Peyer's patch (tissue), 4 donors: Measurements from ENCODE around the gene TRERF1. TPM values are rescaled to one million over a fixed set of nuclear protein-coding genes. Genes with fewer than 3 reads are reported as not detected.

Experiments
- DNase-seq, 3 donors: peaks; one replicate each; pipeline ENCODE4 v3.0.0-alpha.2; 2017 to 2019
- H3K27ac ChIP-seq, 4 donors: fragments of 200-600 bp; sonication (generic); one replicate each; pipeline ENCODE4 v1.5.1; 2016 to 2019
- H3K27me3 ChIP-seq, 2 donors: fragments of 200-600 bp; sonication (generic); one replicate each; pipeline ENCODE4 v1.5.1; 2019
- H3K36me3 ChIP-seq, 3 donors: fragments of 200-600 bp; sonication (generic); one replicate each; pipeline ENCODE4 v1.5.1; 2016 to 2019
- H3K4me1 ChIP-seq, 4 donors: fragments of 200-600 bp; sonication (generic); one replicate each; pipeline ENCODE4 v1.5.1; 2016 to 2019
- H3K4me3 ChIP-seq, 4 donors: fragments of 200-600 bp; sonication (generic); 1 replicate in 3 of 4; 2 replicates in 1 of 4; pipeline ENCODE4 v1.5.1; 2016 to 2019; ENCODE audit warnings: mild to moderate bottlenecking in 1 of 4
- H3K9me3 ChIP-seq, 4 donors: fragments of 200-600 bp; sonication (generic); one replicate each; pipeline ENCODE4 v1.5.1; 2016 to 2019; ENCODE audit warnings: mild to moderate bottlenecking in 1 of 4
- POLR2A ChIP-seq, 2 donors: fragments of 450-650 bp; IDR thresholded peaks; one replicate each; pipeline ENCODE4 v1.5.1; 2017; ENCODE audit warnings: antibody characterized with exemption in 2 of 2, mild to moderate bottlenecking in 2 of 2, moderate library complexity in 2 of 2
- total RNA-seq, 4 donors: library from RNA; depleted of rRNA; stranded (reverse); fragments of >200 nt; gene quantifications; one replicate each; pipeline ENCODE4 v1.1.0, GENCODE V29; 2016
- TF ChIP-seq, protein P1 (sequence below), 6 experiments: fragments of 450-650 bp in 4 of 6; fragments of 200-600 bp in 2 of 6; sonication (generic) in 1 of 6; IDR thresholded peaks; one replicate each; pipeline ENCODE4 v1.5.1; 2017 to 2019; ENCODE audit warnings: antibody characterized with exemption in 6 of 6, mild to moderate bottlenecking in 3 of 6, moderate library complexity in 1 of 6

Gene TRERF1
- total RNA-seq, 4 donors from 2014 or later = 4.6 to 28.1 (median 8.5) TPM

GRCh38 chr6:42232035-42232434 lies 219.7 kb downstream of the TRERF1 start:
- TF ChIP-seq, protein P1, sequence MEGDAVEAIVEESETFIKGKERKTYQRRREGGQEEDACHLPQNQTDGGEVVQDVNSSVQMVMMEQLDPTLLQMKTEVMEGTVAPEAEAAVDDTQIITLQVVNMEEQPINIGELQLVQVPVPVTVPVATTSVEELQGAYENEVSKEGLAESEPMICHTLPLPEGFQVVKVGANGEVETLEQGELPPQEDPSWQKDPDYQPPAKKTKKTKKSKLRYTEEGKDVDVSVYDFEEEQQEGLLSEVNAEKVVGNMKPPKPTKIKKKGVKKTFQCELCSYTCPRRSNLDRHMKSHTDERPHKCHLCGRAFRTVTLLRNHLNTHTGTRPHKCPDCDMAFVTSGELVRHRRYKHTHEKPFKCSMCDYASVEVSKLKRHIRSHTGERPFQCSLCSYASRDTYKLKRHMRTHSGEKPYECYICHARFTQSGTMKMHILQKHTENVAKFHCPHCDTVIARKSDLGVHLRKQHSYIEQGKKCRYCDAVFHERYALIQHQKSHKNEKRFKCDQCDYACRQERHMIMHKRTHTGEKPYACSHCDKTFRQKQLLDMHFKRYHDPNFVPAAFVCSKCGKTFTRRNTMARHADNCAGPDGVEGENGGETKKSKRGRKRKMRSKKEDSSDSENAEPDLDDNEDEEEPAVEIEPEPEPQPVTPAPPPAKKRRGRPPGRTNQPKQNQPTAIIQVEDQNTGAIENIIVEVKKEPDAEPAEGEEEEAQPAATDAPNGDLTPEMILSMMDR (IDR thresholded peaks at IDR 0.05) = no peak
- no peak for TF ChIP-seq POLR2A (IDR thresholded peaks at IDR 0.05)

DNA sequence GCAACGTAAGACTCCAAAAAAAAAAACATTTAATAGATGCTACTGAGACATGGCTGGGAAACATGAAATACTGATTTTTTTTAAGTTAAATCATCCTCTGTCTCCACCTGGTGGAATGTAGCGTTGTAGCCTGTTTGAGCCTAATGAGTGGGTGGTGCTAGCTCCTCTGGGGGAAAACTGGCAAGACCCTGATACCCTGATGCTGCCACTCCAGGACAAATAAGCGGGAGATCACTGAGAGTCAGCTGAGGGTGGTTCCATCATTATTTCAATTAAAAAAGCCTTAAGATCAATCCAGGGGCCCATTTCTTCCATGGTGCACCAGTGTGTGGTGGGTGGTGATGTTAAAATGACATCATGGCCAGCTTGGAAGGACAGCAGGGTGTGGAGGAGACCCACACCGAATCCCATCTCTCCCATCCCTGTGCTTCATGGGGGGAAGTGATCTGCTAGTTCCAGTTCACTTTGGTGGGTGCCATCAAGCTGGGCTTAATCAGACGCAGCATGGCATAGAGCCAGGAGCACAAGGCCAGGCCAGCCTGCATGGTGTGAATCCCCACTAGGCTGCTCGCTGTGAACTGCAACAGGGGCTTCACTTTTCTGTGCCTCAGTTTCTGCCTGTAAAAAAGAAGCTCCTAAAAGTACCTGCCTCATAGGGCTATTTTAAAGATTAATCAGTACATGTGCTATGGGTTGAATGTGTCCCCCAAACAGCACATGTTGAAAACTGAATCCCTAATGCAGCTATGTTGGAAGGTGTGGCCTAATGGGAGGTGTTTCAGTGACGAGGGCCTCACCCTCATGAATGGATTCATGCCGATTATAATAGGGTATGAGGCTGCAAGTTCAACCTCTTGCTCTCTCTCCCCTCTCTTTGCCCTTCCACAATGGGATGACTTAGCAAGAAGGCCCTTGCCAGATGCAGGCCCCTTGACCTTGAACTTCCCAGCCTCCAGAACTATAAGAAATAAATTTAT lies 221.1 kb downstream of the TRERF1 start:
- no peak overlapping the region for H3K4me3 ChIP-seq
- H3K4me1 ChIP-seq = peaks cover 0 to 15% (median 3%) of the 10 kb centered on the region in 4 donors
- H3K9me3 ChIP-seq = no peaks in the 10 kb centered on the region
- no peaks in the 10 kb centered on the region for H3K27me3 ChIP-seq
- DNase-seq = no peak
- H3K36me3 ChIP-seq = peaks cover 0 to 13% (median 0%) of the 10 kb centered on the region in 3 donors
- no peak overlapping the region for H3K27ac ChIP-seq
- TF ChIP-seq POLR2A (IDR thresholded peaks at IDR 0.05) = no peak
- TF ChIP-seq, protein P1 (IDR thresholded peaks at IDR 0.05) = peak in 3 of 6 experiments; percentile 23 to 39 (median 37)

More at GRCh38 chr6:42232035-42232434, 219.7 kb downstream of the TRERF1 start:
- DNase-seq = no peak
- Histone ChIP-seq H3K27ac (no peak overlapping the region), H3K9me3 (no peaks in the 10 kb centered on the region), H3K27me3 (no peaks in the 10 kb centered on the region), H3K36me3 (peaks cover 0 to 22% (median 0%) of the 10 kb centered on the region in 3 donors), H3K4me1 (peaks cover 0 to 4% (median under 1%) of the 10 kb centered on the region in 4 donors), H3K4me3 (no peak overlapping the region)

DNA sequence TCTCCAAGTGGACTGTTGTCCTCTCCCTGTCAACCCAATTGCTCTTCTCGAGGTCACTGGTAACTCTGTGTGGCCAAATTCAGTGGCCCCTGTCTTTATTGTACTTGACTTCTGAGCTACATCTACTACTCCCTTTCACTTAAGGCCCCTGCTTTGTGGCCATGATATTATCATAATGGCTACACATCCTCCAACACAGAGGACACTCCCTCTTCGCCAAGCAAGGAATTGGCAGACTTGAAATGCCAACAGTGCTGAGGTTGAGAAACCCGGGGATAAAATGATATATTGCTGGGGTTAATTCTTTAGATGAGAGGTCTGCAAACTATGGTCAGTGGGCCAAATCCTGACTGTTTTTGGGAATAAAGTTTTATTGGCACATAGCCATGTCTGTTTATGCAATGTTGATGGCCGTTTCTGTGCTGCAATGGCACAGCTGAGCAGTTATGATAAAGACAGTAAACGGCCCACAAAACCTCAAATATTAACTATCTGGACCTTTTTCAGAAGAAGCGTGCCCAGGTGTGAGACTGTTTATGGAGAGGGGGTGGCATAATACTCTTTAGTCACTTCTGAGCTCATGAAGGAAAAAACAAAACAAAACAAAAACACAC lies 222.1 kb downstream of the TRERF1 start:
- peaks cover 0 to 11% (median 0%) of the 10 kb centered on the region in 3 donors for H3K36me3 ChIP-seq
- H3K27ac ChIP-seq = no peak overlapping the region
- no peaks in the 10 kb centered on the region for H3K9me3 ChIP-seq
- no peaks in the 10 kb centered on the region for H3K27me3 ChIP-seq
- TF ChIP-seq POLR2A (IDR thresholded peaks at IDR 0.05) = no peak
- TF ChIP-seq, protein P1 (IDR thresholded peaks at IDR 0.05) = no peak
- no peak overlapping the region for H3K4me3 ChIP-seq
- H3K4me1 ChIP-seq = peaks cover 0 to 22% (median 3%) of the 10 kb centered on the region in 4 donors
- DNase-seq = no peak

DNA sequence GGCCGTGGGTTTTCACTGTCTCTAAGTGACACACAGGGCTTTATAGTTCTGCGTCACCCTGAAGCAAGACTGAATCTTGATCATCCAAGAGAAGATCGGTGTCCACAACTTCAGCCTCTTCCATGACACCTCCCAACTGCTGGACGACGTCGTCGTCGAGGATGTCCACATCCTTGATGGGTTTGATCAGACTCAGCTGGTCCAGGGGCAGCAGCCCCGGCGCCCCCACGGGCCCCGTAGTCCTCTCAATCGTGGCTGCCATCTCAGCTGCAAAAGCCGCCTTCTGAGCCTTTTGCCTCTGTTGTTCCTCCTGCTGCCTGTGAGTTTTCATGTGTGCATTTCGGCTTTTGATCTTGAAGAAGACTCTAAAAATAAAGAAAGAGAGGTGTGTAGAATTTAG lies 223.4 kb downstream of the TRERF1 start:
- no peak for DNase-seq
- Histone ChIP-seq H3K4me3 (no peak overlapping the region), H3K36me3 (peaks cover 0 to 11% (median 0%) of the 10 kb centered on the region in 3 donors), H3K4me1 (peaks cover 0 to 22% (median 3%) of the 10 kb centered on the region in 4 donors), H3K27me3 (no peaks in the 10 kb centered on the region), H3K27ac (no peak overlapping the region), H3K9me3 (no peaks in the 10 kb centered on the region)
- TF ChIP-seq, protein P1 (IDR thresholded peaks at IDR 0.05) = no peak
- no peak for TF ChIP-seq POLR2A (IDR thresholded peaks at IDR 0.05)

- Histone ChIP-seq H3K4me1 (peaks cover 0 to 22% (median 3%) of the 10 kb centered on the region in 4 donors), H3K4me3 (peak overlapping the region in 2 of 4 donors; percentile 6 to 10), H3K9me3 (no peaks in the 10 kb centered on the region), H3K27me3 (no peaks in the 10 kb centered on the region), H3K27ac (peak overlapping the region in 3 of 4 donors; percentile 54 to 82 (median 74)), H3K36me3 (peaks cover 0 to 6% (median 0%) of the 10 kb centered on the region in 3 donors)
- TF ChIP-seq, protein P1 (IDR thresholded peaks at IDR 0.05) = no peak
- TF ChIP-seq POLR2A (IDR thresholded peaks at IDR 0.05) = no peak
- no peak for DNase-seq
These were observed 224.4 kb downstream of the TRERF1 start for GRCh38 chr6:42227173-42227850.
